Right atrium auricular region (tissue), 2 donors: ENCODE measurements around the gene CDCP1. TPM values are rescaled to one million over a fixed set of nuclear protein-coding genes. Genes with fewer than 3 reads are reported as not detected.

Experiments
- DNase-seq: peaks from one replicate; pipeline ENCODE4 v3.0.0-alpha.2; 2019; ENCODE audit warnings: low spot score
- H3K27ac ChIP-seq, 2 donors: fragments of 200-600 bp; sonication (generic); 1 replicate in 1 of 2; 2 replicates in 1 of 2; pipeline ENCODE4 v1.5.1; 2016 to 2019
- H3K27me3 ChIP-seq, 2 donors: fragments of 200-600 bp; sonication (generic); one replicate each; pipeline versions ENCODE4 v1.5.1 to v1.6.0; 2017 to 2019
- H3K36me3 ChIP-seq: fragments of 200-600 bp; sonication (generic); one replicate; pipeline ENCODE4 v1.5.1; 2016
- H3K4me1 ChIP-seq, 2 donors: fragments of 200-600 bp; sonication (generic); one replicate each; pipeline versions ENCODE4 v1.5.1 to v1.6.0; 2017 to 2019
- H3K4me3 ChIP-seq, 2 donors: fragments of 200-600 bp; sonication (generic); 1 replicate in 1 of 2; 2 replicates in 1 of 2; pipeline ENCODE4 v1.5.1; 2017 to 2019; ENCODE audit warnings: mild to moderate bottlenecking in 1 of 2, moderate library complexity in 1 of 2
- H3K9me3 ChIP-seq, 2 donors: fragments of 200-600 bp; sonication (generic); one replicate each; pipeline ENCODE4 v1.5.1; 2019
- CTCF ChIP-seq, 2 donors: fragments of 200-600 bp; sonication (generic); IDR thresholded peaks; one replicate each; pipeline ENCODE4 v1.5.1; 2019; ENCODE audit warnings: antibody characterized with exemption in 2 of 2
- total RNA-seq, 2 donors: library from RNA; depleted of rRNA; stranded (reverse); fragments of >200 nt; gene quantifications; one replicate each; pipeline ENCODE4 v1.1.0, GENCODE V29; 2016

The CDCP1 gene
- total RNA-seq, 2 donors from 2014 or later = 0.48 to 2.8 TPM

GRCh38 chr3:45037720-45038455 lies 108.3 kb downstream of the CDCP1 start:
- peak; percentile 93 to 94 for TF ChIP-seq CTCF (IDR thresholded peaks at IDR 0.05)
- Histone ChIP-seq H3K36me3 (no peaks in the 10 kb centered on the region), H3K4me1 (peaks cover 0 to 44% of the 10 kb centered on the region in 2 donors), H3K27me3 (no peaks in the 10 kb centered on the region), H3K4me3 (no peak overlapping the region), H3K27ac (no peak overlapping the region), H3K9me3 (no peaks in the 10 kb centered on the region)
- peak; percentile 97 for DNase-seq

GRCh38 chr3:45035441-45036301 lies 110.5 kb downstream of the CDCP1 start:
- Histone ChIP-seq H3K4me1 (peaks cover 0 to 45% of the 10 kb centered on the region in 2 donors), H3K27me3 (no peaks in the 10 kb centered on the region), H3K9me3 (no peaks in the 10 kb centered on the region), H3K36me3 (peaks cover 12% of the 10 kb centered on the region), H3K27ac (peak overlapping the region; percentile 31 to 39), H3K4me3 (peak overlapping the region; percentile 13 to 41)
- no peak for DNase-seq
- peak in 1 of 2 donors; percentile 15 for TF ChIP-seq CTCF (IDR thresholded peaks at IDR 0.05)

GRCh38 chr3:45034612-45035252 lies 111.4 kb downstream of the CDCP1 start:
- Histone ChIP-seq H3K36me3 (peaks cover 13% of the 10 kb centered on the region), H3K27ac (peak overlapping the region; percentile 39 to 41), H3K4me1 (peaks cover 0 to 54% of the 10 kb centered on the region in 2 donors), H3K4me3 (no peak overlapping the region), H3K9me3 (no peaks in the 10 kb centered on the region), H3K27me3 (no peaks in the 10 kb centered on the region)
- TF ChIP-seq CTCF (IDR thresholded peaks at IDR 0.05) = no peak
- DNase-seq = peak; percentile 81

- Histone ChIP-seq H3K27ac (peak overlapping the region in 1 of 2 donors; percentile 41), H3K4me1 (peaks cover 0 to 60% of the 10 kb centered on the region in 2 donors), H3K4me3 (no peak overlapping the region), H3K27me3 (no peaks in the 10 kb centered on the region), H3K36me3 (peaks cover 13% of the 10 kb centered on the region), H3K9me3 (no peaks in the 10 kb centered on the region)
- TF ChIP-seq CTCF (IDR thresholded peaks at IDR 0.05) = no peak
- no peak for DNase-seq
Measured at GRCh38 chr3:45033791-45034190, 112.4 kb downstream of the CDCP1 start.

Other genes starting within 250 kb of the CDCP1 start
- 10 to 100 TPM; 40.6 to 60.5 TPM for gene ZDHHC3, start 170.2 kb downstream of the CDCP1 start, total RNA-seq
- 10 to 100 TPM; 38.9 to 52.5 TPM for gene EXOSC7, start 170.1 kb downstream of the CDCP1 start, total RNA-seq
- 100 to 1,000 TPM; 138 to 180 TPM for gene CLEC3B, start 120.1 kb downstream of the CDCP1 start, total RNA-seq
- gene TMEM158, start 79.9 kb upstream of the CDCP1 start, total RNA-seq = not detected
- 10 to 100 TPM in 1 of 2 donors, 1 to 10 TPM in 1; 8.5 to 14.7 TPM for gene LARS2, start 242.2 kb upstream of the CDCP1 start, total RNA-seq